Cardiac septum (tissue), 1 donor: ENCODE data around the gene PBRM1. TPM values are rescaled to one million over a fixed set of nuclear protein-coding genes. Genes with fewer than 3 reads are reported as not detected.

Experiments used
- DNase-seq: peaks from one replicate; pipeline ENCODE4 v3.0.0-alpha.2; 2020; ENCODE audit warnings: low spot score
- intact Hi-C: fragments of 100-400 bp; cut with DNase I; formaldehyde crosslinking; loops from one replicate; pipeline ENCODE4 v1.14.0; 2022
- total RNA-seq: library from RNA; stranded (reverse); fragmentation: NEBNext Ultra II Directional; extraction: Animal tissue kit (Norgen Biotek cat#: 25700); gene quantifications from one replicate; pipeline ENCODE4 v1.2.1, GENCODE V29; 2021
- donor health status: DM: no; HTN: no; CAD: no.

The PBRM1 gene
- total RNA-seq, 1 donor from 2014 or later, result 50.2 TPM

GRCh38 chr3:52705688-52706686, 20.3 kb upstream of the PBRM1 start, which contains the start of the genes GLT8D1 and SPCS1:
Gene GLT8D1 (minus strand): TSS chr3:52705791. CDS start chr3:52700460, 5,331 bp downstream.
Gene SPCS1 (plus strand): TSS chr3:52706106. CDS start chr3:52706247, 141 bp downstream.
- intact Hi-C loops, result loop anchor here (2.0 kb wide), 1 partner anchor 21 kb away; the partner anchor contains the start of gene PBRM1
- peak; percentile 93 for DNase-seq

GRCh38 chr3:52705438-52705687, 19.6 kb upstream of the PBRM1 start:
- DNase-seq, result no peak
- intact Hi-C loops, result loop anchor here (2.0 kb wide), 1 partner anchor 21 kb away; the partner anchor contains the start of gene PBRM1

DNA sequence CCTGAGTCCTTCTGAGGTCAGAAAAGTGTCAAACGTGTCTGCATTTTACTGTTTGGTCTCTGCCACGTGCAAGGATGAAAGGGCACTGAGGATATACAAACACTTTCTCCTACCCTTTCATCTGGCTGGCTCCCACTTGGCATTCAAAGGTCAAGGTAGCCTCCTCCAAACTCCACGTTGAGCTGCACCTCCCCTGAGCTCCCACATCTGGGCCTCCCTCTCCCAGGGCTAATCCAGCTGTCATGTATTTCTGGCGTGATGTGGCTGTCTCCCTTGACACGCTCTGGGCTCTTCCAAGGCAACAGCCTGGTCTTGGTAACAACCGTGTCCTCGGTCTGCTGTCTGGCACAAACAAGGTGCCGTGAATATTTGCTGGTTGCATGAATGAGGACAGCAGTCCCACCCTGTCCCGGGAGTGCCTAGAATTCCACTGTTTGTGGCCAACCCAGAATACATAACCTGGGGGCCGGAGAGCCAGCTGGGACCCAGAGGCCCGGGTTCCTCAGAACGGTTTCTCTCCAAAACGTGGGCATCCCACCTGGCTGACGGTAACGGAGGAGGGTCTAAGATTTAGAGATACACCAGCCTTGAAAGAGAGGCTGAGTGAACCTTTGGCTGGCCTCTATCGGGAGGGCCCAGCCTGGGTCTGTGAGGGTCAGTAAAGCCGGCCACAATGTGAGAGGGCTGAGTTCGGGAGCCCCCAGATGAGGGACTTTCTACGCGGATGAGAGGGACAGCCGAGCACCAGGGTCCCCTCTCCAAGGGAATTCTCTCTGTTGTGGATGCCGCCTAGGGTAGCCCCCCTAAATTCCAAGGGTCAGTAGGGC, 19.1 kb upstream of the PBRM1 start:
- intact Hi-C loops, result loop anchor here (2.0 kb wide), 1 partner anchor 20 kb away; the partner anchor contains the start of gene PBRM1
- DNase-seq, result no peak

DNA sequence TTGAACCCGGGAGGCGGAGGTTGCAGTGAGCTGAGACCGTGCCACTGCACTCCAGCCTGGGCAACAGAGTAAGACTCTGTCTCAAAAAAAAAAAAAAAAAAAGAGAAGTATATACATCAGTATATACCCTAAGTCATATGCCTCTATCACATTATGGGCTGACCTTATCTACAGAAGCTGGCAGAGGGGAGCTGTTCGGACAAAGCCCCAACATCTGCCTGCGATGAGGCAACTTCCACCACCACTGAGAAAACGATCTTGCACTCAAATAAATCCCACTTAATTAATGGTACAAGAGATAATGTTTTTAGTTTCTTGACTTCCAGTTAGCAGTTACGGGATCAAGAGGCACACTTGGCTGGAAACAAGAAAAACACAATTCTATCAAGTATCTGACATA, 17.6 kb upstream of the PBRM1 start:
- no peak for DNase-seq
- intact Hi-C loops, result no loop called here

DNA sequence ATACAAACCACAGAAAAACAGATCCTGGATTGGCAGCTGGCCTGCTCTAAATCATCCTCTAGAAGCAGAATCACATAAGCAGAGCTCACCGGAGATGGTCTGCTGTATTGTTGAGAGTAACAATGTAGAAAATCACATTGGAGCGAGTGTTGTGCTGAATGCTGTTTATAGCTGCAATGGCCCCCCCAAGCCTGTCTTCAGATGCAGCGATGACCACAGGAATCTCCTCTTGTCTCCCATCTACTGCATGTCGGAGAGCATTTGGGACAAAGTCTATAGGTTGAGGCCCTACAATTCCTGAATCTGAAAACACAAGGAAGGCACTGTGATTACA, 11.9 kb upstream of the PBRM1 start:
- intact Hi-C loops, result no loop called here
- no peak for DNase-seq

GRCh38 chr3:52696830-52697631, 11.3 kb upstream of the PBRM1 start:
- intact Hi-C loops, result no loop called here
- DNase-seq, result no peak

GRCh38 chr3:52695798-52696671, 10.3 kb upstream of the PBRM1 start:
- no peak for DNase-seq
- intact Hi-C loops, result no loop called here

GRCh38 chr3:52694528-52695189, 8.9 kb upstream of the PBRM1 start:
- intact Hi-C loops, result no loop called here
- DNase-seq, result no peak

GRCh38 chr3:52693071-52693470, 7.4 kb upstream of the PBRM1 start:
- intact Hi-C loops, result no loop called here
- DNase-seq, result no peak

DNA sequence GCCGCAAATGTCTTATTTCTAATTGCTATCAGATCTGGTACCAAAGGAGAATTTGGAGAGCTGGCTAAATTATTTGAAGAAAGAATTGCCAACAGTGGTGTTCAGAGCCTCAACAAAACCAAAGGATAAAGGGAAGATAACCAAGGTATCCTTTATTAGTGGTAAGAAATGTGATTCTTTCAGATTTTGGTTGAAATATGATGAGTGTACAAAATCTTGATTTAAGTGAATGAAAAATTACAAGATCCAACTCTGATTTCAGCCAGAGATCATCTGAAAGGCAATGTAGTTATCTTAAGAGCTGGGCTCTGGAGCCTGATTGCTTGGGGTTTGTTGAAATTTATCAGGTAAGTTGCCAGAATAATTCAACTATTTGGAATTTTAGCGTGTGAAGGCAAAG, 4.8 kb upstream of the PBRM1 start:
- no peak for DNase-seq
- intact Hi-C loops, result no loop called here

GRCh38 chr3:52689151-52689550, 3.4 kb upstream of the PBRM1 start:
- no peak for DNase-seq
- intact Hi-C loops, result no loop called here

DNA sequence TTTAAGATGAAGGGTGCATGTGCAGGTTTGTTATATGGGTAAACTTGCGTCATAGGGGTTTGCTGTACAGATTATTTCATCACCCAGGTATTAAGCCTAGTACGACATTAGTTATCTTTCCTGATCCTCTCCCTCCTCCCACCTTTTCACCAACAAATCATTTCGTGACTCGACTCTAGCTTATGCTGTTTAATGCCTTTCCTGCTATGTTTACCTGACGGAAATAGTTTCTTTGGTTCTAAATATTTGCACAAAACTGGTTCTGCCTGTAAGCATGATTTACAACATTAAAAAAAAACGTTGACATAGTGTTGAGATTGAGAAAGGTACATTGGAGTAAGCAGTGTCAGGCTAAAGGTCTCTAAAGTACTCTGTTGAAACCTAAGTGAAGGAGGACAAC, 2.6 kb upstream of the PBRM1 start:
- intact Hi-C loops, result no loop called here

GRCh38 chr3:52685285-52685708, 416 bp downstream of the PBRM1 start:
- intact Hi-C loops, result loop anchor here (2.0 kb wide), 1 partner anchor 20 kb away; the partner anchor contains the start of gene GLT8D1
- peak; percentile 88 for DNase-seq

More for the DNA sequence above, 2.6 kb upstream of the PBRM1 start:
- DNase-seq, result no peak

DNA sequence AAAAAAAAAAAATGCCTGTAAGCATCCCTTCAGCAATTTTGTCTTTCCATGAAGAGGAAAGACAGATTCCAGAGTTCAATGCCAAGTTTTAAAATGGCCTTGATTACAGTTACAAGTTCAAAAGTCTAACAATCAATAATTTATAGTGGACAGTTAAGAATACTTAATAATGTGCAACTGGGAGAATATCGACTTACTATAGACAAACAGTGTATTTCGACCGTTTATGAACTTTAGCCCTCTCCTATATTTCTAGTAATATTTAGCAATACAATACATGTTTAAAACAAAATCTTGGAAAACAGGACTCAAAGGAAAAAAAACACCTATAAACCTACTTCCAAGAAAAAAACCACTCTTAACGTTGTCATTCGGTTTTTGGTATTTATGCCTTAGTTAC, 1.5 kb downstream of the PBRM1 start:
- no peak for DNase-seq
- intact Hi-C loops, result loop anchor here (2.0 to 5.0 kb wide), 2 partner anchors 21 to 212 kb away; partner anchors contain the start of gene GLT8D1

DNA sequence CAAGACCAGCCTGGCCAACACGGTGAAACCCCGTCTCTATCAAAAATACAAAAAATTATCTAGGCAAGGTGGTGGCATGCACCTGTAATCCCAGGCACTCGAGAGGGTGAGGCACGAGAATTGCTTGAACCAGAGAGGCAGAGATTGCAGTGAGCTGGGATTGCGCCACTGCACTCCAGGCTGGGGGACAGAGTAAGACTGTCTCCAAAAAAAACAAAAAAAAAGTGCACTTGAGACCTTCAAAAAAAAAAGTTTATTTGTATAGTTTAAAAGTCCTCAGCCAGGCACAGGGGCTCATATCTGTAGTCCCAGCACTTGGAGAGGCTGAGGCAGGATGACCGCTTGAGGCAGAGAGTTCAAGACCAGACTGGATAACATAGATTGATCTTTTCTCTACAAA, 2.1 kb downstream of the PBRM1 start:
- intact Hi-C loops, result loop anchor here (2.0 to 5.0 kb wide), 2 partner anchors 21 to 211 kb away; partner anchors contain the start of gene GLT8D1
- DNase-seq, result no peak

DNA sequence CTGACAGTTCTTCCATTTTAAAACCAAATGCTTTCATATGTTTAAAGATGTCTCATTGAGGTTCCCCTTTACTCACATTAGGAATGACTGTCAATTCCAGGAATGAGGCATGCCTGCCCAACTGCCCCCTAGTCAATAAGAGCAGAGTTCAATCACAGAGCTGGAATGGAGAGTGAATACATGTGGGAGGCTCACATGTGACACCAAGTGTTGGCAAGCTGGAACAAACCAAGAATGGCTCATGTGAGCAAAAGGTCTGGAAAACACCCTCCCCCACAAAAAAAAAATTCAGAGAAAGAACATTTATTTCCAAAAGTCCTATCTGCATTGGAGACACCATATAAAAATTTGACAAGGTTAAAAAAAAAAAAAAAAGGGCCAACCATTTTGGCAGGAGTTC, 3.7 kb downstream of the PBRM1 start:
- intact Hi-C loops, result loop anchor here (5.0 kb wide), 1 partner anchor 210 kb away; no protein-coding TSS in a partner anchor
- no peak for DNase-seq

DNA sequence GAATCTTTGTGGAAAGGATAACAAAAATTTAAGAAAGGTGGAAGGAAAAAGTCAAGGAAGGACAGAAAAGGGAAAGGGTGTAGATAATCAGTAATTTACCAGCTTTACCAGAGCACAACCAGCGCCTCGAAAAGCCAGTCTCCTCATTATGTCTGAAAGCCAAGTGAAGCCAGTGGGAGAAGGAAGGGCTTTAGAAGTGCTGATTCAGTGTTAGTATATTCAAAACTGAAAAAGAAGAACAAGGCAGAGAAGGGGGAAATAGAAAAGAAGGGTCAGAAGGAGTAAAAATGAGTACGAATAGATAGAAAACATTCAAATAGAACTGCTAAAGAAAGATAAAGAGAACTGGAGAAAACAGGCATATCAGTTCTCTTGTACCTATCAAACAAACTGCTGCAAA, 4.1 kb downstream of the PBRM1 start:
- no peak for DNase-seq
- intact Hi-C loops, result loop anchor here (5.0 kb wide), 1 partner anchor 209 kb away; no protein-coding TSS in a partner anchor

- intact Hi-C loops, result loop anchor here (5.0 kb wide), 1 partner anchor 208 kb away; no protein-coding TSS in a partner anchor
- DNase-seq, result no peak
Measured at GRCh38 chr3:52679811-52680210, 5.9 kb downstream of the PBRM1 start.
